Stimulated activated CD4-positive, alpha-beta T cell treated with anti-CD3 and anti-CD28 coated beads, Interleukin-2, amount 100 ng/mL, for 24 hours (primary cell): ENCODE results near the gene WNT7A.

Experiments
- DNase-seq, 2 donors: peaks; one replicate each; pipeline ENCODE4 v3.0.0-alpha.2; 2020

The WNT7A gene

GRCh38 chr3:13767896-13768295 lies 112.0 kb downstream of the WNT7A start:
- no peak for DNase-seq

- no peak for DNase-seq
These were observed 112.8 kb downstream of the WNT7A start for GRCh38 chr3:13767030-13767429.
